GM12892 (cell line): Measurements from ENCODE around the gene ENTPD7.

Source experiments
- POLR2A ChIP-seq: IDR thresholded peaks from 2 replicates; pipeline ENCODE4 v1.6.1; 2011; ENCODE audit warnings: low read depth, low read length, control low read depth
- POLR2AphosphoS5 ChIP-seq: IDR thresholded peaks from 2 replicates; pipeline ENCODE4 v1.6.1; 2011; ENCODE audit warnings: low read depth, low read length, control low read depth
- TAF1 ChIP-seq: IDR thresholded peaks from 2 replicates; pipeline ENCODE4 v1.6.1; 2011; ENCODE audit warnings: low read depth, mild to moderate bottlenecking, control low read depth, low read length, borderline replicate concordance

DNA sequence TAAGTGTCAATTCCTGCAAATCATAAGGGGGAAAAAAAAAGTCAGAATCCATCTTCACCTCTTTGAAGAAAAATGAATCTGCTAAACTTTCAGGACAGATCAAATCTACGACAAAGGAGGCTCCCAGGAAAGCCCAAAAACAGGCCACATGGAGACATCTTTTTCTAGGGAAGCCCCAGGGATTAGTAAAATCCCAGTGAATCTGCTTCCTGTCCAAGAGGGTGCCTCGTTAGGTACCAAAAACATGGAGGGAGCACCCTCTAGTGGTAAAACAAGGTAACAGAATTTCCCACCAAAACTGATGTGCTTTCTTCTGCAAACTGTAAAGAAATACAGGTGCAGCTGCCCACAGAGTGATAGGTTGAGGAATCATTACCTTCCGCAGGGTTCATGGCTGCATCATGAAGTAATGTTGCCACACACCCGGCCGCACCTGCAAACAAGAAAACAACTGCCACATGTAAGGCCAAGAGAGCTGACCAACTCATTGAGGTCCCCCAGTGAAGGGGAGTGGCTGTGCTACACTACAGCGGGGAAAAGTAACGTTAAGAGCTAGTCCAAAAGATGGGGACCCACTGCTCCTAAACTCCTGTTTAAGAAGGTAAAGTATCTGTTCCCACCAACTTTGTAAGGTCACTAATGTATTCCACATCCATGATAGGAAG lies 47.0 kb upstream of the ENTPD7 start:
- TF ChIP-seq POLR2AphosphoS5 (peak; percentile 36; the same call in 1 of the 2 replicates), POLR2A (0 out of 2 replicates have a peak, but pooled peaks have one; percentile 24), TAF1 (no peak)
